ENCODE results near the gene TOR1AIP2.

DNA sequence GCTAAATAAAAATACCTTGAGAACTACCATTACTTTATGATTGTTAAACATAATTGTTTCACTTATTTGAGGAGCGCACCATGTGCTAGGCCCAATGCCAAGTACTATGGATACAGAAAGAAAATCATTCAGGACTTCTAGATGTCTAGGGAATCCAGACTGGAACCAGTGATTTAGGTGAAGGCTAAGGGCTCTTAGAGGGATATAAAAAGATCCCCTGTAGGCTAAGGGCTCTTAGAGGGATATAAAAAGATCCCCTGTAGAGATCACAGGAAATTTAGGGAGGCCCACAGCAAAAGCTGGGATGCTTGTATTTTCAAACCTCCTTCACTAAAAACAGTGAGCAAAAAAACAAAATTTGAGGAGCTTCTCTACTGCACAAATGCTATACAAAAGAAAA, 6.7 kb downstream of the TOR1AIP2 start:
- no peak for TF ChIP-seq EZH2 (IDR thresholded peaks at IDR 0.05; ENCODE audit: borderline replicate concordance, low read depth, low read length, severe bottlenecking)
- no peak for TF ChIP-seq CTCF (IDR thresholded peaks at IDR 0.05; ENCODE audit: extremely low read depth in 1 of 2, insufficient read depth in 1 of 2, low read depth in 1 of 2, low read length in 2 of 2)
- TF ChIP-seq POLR2A (IDR thresholded peaks at IDR 0.05; ENCODE audit: low read depth, low read length), result no peak
- TF ChIP-seq POLR2AphosphoS5 (IDR thresholded peaks at IDR 0.05; ENCODE audit: insufficient read depth, low read depth, low read length), result no peak
- TF ChIP-seq, protein P1, sequence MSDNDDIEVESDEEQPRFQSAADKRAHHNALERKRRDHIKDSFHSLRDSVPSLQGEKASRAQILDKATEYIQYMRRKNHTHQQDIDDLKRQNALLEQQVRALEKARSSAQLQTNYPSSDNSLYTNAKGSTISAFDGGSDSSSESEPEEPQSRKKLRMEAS (IDR thresholded peaks at IDR 0.05; ENCODE audit: insufficient read depth, insufficient read length), result no peak
- TF ChIP-seq JUN (IDR thresholded peaks at IDR 0.05; ENCODE audit: borderline replicate concordance, insufficient read depth, insufficient read length, low read depth), result no peak
- no peak for TF ChIP-seq FOS (IDR thresholded peaks at IDR 0.05; ENCODE audit: borderline replicate concordance, insufficient read depth, low read length)

All from endothelial cell of umbilical vein (primary cell).